Smooth muscle cell (in vitro differentiated cells): ENCODE measurements around the gene COQ3. TPM values are rescaled to one million over a fixed set of nuclear protein-coding genes. Genes with fewer than 3 reads are reported as not detected.

Experiments
- DNase-seq: peaks from one replicate; lab custom pipeline; 2025; ENCODE audit not compliant: unreplicated experiment; lab: John Stamatoyannopoulos, UW
- H2AFZ ChIP-seq: fragments of 200-600 bp; sonication (generic); 2 replicates; pipeline ENCODE4 v1.6.0; 2016; ENCODE audit warnings: antibody characterized with exemption, low read depth, mild to moderate bottlenecking
- H3F3A ChIP-seq: fragments of 200-600 bp; sonication (generic); 2 replicates; pipeline ENCODE4 v1.6.0; 2017; ENCODE audit warnings: antibody characterized with exemption, low read depth
- H3K27ac ChIP-seq: fragments of 200-600 bp; sonication (generic); 2 replicates; pipeline ENCODE4 v1.5.1; 2016; ENCODE audit warnings: low read depth, mild to moderate bottlenecking
- H3K27me3 ChIP-seq: fragments of 200-600 bp; sonication (generic); 2 replicates; pipeline ENCODE4 v1.6.1; 2016; ENCODE audit warnings: low read depth, mild to moderate bottlenecking
- H3K36me3 ChIP-seq: fragments of 200-600 bp; sonication (generic); 2 replicates; pipeline ENCODE4 v1.5.1; 2016; ENCODE audit warnings: low read depth
- H3K4me1 ChIP-seq: fragments of 200-600 bp; sonication (generic); 2 replicates; pipeline ENCODE4 v1.5.1; 2016; ENCODE audit warnings: low read depth
- H3K4me2 ChIP-seq: fragments of 200-600 bp; sonication (generic); 2 replicates; pipeline ENCODE4 v1.6.0; 2016; ENCODE audit warnings: mild to moderate bottlenecking
- H3K4me3 ChIP-seq: fragments of 200-600 bp; sonication (generic); 2 replicates; pipeline ENCODE4 v1.5.1; 2016; ENCODE audit warnings: mild to moderate bottlenecking
- H3K79me2 ChIP-seq: fragments of 200-600 bp; sonication (generic); 2 replicates; pipeline ENCODE4 v1.6.0; 2016; ENCODE audit warnings: low read depth, mild to moderate bottlenecking
- H3K9ac ChIP-seq: fragments of 200-600 bp; sonication (generic); 2 replicates; pipeline ENCODE4 v1.6.0; 2016; ENCODE audit warnings: low read depth
- H3K9me3 ChIP-seq: fragments of 200-600 bp; sonication (generic); replicated peaks from 2 replicates; pipeline ENCODE4 v1.5.1; 2016; ENCODE audit warnings: low read depth
- H4K20me1 ChIP-seq: fragments of 200-600 bp; sonication (generic); 2 replicates; pipeline ENCODE4 v1.6.0; 2016; ENCODE audit warnings: low read depth
- polyA plus RNA-seq: library from polyadenylated mRNA; unstranded; fragments of >200 nt; fragmentation: Nextera tagmentation; extraction: Ambion mirVana; gene quantifications from 2 replicates; pipeline ENCODE4 v1.2.1, GENCODE V29; 2016
- total RNA-seq: library from RNA; depleted of rRNA; stranded (reverse); fragments of >200 nt; gene quantifications from 2 replicates; pipeline ENCODE4 v1.2.3, GENCODE V29; 2014
- TF ChIP-seq, protein P1 (sequence below): fragments of 200-600 bp; sonication (generic); IDR thresholded peaks from 2 replicates; pipeline ENCODE4 v1.5.1; 2017; ENCODE audit warnings: borderline replicate concordance, mild to moderate bottlenecking, antibody characterized with exemption; ENCODE audit not compliant: insufficient read depth, poor library complexity, severe bottlenecking

The COQ3 gene
- total and polyA plus RNA-seq, 2 experiments from 2014 or later, result 5.0 to 12.2 TPM

DNA sequence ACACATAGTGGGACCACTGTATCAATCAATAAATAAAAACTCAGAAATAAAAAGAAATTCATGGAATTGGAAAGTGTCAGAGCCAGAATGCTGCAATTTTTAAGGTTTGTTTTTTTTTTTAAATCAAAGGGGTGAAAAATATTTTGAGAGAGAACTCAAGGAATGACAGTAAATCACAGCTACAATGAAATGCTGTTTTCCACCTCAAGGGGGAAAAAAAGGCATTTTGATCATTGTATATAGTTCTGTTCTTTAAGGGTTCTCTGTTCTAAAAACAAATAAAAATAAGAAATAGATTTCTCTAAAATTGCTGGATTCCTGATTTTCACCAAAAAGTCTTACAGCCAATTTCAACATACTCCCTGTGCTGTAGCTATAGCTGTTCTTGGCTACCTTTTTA lies 69.0 kb downstream of the COQ3 start:
- H3K4me3 ChIP-seq, result no peak overlapping the region
- H3K79me2 ChIP-seq, result no peaks in the 10 kb centered on the region

More for the DNA sequence above, 69.0 kb downstream of the COQ3 start:
- Histone ChIP-seq H3F3A (no peaks in the 10 kb centered on the region), H2AFZ (no peak overlapping the region), H3K27ac (no peak overlapping the region), H3K9ac (no peak overlapping the region), H3K4me2 (no peak overlapping the region), H4K20me1 (no peaks in the 10 kb centered on the region), H3K36me3 (no peaks in the 10 kb centered on the region), H3K9me3 (no peaks in the 10 kb centered on the region), H3K4me1 (no peaks in the 10 kb centered on the region), H3K27me3 (no peaks in the 10 kb centered on the region)
- TF ChIP-seq, protein P1, sequence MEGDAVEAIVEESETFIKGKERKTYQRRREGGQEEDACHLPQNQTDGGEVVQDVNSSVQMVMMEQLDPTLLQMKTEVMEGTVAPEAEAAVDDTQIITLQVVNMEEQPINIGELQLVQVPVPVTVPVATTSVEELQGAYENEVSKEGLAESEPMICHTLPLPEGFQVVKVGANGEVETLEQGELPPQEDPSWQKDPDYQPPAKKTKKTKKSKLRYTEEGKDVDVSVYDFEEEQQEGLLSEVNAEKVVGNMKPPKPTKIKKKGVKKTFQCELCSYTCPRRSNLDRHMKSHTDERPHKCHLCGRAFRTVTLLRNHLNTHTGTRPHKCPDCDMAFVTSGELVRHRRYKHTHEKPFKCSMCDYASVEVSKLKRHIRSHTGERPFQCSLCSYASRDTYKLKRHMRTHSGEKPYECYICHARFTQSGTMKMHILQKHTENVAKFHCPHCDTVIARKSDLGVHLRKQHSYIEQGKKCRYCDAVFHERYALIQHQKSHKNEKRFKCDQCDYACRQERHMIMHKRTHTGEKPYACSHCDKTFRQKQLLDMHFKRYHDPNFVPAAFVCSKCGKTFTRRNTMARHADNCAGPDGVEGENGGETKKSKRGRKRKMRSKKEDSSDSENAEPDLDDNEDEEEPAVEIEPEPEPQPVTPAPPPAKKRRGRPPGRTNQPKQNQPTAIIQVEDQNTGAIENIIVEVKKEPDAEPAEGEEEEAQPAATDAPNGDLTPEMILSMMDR, result no peak
- no peak for DNase-seq

Other genes with a start within 250 kb of the COQ3 start
- 1.6 and 4.5 TPM in 2 replicates for gene FAXC, start 44.5 kb downstream of the COQ3 start, total RNA-seq
- gene FAXC, start 44.5 kb downstream of the COQ3 start, polyA plus RNA-seq, result 6.8 and 7.4 TPM in 2 replicates
- gene PNISR, start 31.1 kb upstream of the COQ3 start, total RNA-seq, result 70.9 and 119 TPM in 2 replicates
- gene PNISR, start 31.1 kb upstream of the COQ3 start, polyA plus RNA-seq, result 52.6 and 62.7 TPM in 2 replicates
- gene USP45, start 121.2 kb upstream of the COQ3 start, total RNA-seq, result 17.1 and 25.1 TPM in 2 replicates
- 4.7 and 6.5 TPM in 2 replicates for gene USP45, start 121.2 kb upstream of the COQ3 start, polyA plus RNA-seq
- gene CCNC, start 174.5 kb upstream of the COQ3 start, total RNA-seq, result 67.7 and 111 TPM in 2 replicates
- gene CCNC, start 174.5 kb upstream of the COQ3 start, polyA plus RNA-seq, result 53.8 and 57.8 TPM in 2 replicates
- not detected in 2 replicates for gene PRDM13, start 212.6 kb upstream of the COQ3 start, total RNA-seq
- not detected in 2 replicates for gene PRDM13, start 212.6 kb upstream of the COQ3 start, polyA plus RNA-seq